Stimulated activated naive CD8-positive, alpha-beta T cell treated with anti-CD3 and anti-CD28 coated beads, Interleukin-15, Interleukin-2, amounts not matched to agents 100 ng/mL and 50 ng/mL, for 24 hours (primary cell): Measurements from ENCODE around the gene AKAP13.
"Not testable (repeated sequence)": the region's sequence is repeated elsewhere in the genome, so short reads cannot be mapped to it uniquely, and the experiment has no call there.

Experiments
- H3K27ac Mint-ChIP-seq: one replicate; pipeline ENCODE4 v1.8.0; 2021; ENCODE audit warnings: mild to moderate bottlenecking, mixed read lengths
- H3K27me3 Mint-ChIP-seq: one replicate; pipeline ENCODE4 v1.8.0; 2021; ENCODE audit warnings: mixed read lengths
- H3K36me3 Mint-ChIP-seq: one replicate; pipeline ENCODE4 v1.8.0; 2021; ENCODE audit warnings: low read depth, mixed read lengths
- H3K4me1 Mint-ChIP-seq: one replicate; pipeline ENCODE4 v1.8.0; 2021; ENCODE audit warnings: low read depth, mixed read lengths
- H3K4me3 Mint-ChIP-seq: one replicate; pipeline ENCODE4 v1.8.0; 2021; ENCODE audit warnings: mild to moderate bottlenecking, mixed read lengths
- H3K9me3 Mint-ChIP-seq: one replicate; pipeline ENCODE4 v1.8.0; 2021; ENCODE audit warnings: mixed read lengths

AKAP13 gene

DNA sequence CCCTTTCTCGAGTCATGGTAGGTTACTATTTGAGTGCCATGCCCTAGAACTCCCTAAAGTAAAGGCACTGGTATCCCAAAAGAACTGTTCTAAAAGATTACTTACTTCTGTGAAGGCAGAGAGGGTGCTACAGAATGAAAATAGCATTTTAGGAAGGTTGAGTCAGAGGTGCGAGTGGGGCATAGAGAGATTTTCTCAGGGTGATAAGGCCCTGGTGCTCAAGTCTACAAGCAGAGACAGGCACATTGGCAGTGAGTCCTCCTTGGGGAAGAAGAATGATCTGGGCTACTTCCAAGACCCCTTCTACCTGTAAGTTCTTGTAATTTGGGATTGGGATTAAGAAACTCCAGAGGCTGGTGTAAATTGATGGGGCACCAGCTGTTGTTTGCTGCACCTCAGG lies 96.7 kb downstream of the AKAP13 start:
- Mint-ChIP-seq H3K4me3 (no peak overlapping the region), H3K27me3 (no peaks in the 10 kb centered on the region), H3K36me3 (no peaks in the 10 kb centered on the region), H3K4me1 (peaks cover 90% of the 10 kb centered on the region), H3K9me3 (no peaks in the 10 kb centered on the region), H3K27ac (peak overlapping the region; percentile 45)

DNA sequence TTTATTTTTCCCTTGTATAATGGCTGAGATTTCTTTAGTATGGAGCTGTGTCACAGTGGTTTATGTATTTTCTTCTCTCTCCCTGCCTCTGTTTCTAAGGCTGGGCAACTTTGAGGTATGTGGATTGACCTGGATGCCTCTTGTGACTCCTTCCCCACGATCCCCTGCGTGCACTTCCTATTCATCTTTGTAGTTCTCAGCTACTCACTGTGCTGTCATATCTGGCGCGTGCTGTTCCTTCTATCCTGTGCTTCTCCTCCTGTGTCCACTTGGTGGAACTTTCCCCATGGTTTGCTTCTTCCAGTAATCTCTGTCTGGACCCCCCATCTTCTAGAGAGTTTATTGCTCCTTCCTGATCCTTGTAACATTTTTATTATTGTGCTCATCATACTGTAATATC lies 97.3 kb downstream of the AKAP13 start:
- H3K36me3 Mint-ChIP-seq: no peaks in the 10 kb centered on the region
- no peak overlapping the region for H3K4me3 Mint-ChIP-seq
- peak overlapping the region; percentile 45 for H3K27ac Mint-ChIP-seq
- no peaks in the 10 kb centered on the region for H3K9me3 Mint-ChIP-seq
- H3K27me3 Mint-ChIP-seq: no peaks in the 10 kb centered on the region
- peaks cover 96% of the 10 kb centered on the region for H3K4me1 Mint-ChIP-seq

DNA sequence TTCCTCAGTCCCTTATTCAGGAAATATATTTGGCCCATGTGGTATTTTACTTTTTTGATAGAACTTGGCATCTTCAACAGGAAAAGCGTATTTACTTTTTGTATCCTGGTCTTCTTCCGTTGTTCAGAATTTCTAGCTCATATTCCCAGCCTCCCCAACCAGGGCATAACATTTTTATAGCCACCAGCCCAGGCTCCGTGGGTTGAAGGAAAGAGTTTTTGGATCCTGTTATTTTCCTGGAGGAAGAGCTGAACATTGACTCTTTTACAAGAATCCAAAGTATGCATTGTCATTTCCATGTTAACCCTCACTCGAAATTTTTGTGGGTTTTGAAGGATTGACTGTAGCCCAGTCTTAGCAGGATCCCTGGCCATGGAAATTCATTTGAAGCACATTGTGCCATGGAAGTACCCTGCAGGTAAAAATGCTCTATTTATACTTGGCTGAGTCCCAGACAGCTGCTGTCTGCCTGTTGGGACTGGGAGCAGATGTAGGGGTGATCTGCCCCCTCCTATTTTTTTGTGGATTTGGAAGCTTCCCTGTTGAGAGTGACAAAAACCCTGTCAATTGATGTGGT lies 98.8 kb downstream of the AKAP13 start:
- H3K4me3 Mint-ChIP-seq: no peak overlapping the region
- H3K27ac Mint-ChIP-seq: no peak overlapping the region
- H3K27me3 Mint-ChIP-seq: no peaks in the 10 kb centered on the region
- no peaks in the 10 kb centered on the region for H3K36me3 Mint-ChIP-seq
- no peaks in the 10 kb centered on the region for H3K9me3 Mint-ChIP-seq
- H3K4me1 Mint-ChIP-seq: peaks cover 88% of the 10 kb centered on the region

DNA sequence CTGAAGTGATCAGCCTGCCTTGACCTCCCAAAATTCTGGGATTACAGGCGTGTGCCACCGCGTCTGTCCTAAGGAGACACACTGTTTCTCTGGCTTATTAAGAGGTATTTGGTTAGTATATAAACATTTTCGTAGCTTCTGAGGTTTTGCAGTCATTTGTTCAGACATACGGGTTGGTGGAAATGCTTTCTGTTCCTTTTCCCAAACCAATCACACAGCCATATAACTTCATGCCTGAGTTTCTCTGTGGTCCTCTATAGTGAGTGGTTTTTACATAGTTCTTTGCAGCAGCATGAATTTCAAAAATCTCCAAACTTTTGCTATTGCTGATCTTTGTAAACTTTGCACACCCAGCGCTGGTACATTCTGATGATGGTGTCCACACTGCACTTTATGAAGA lies 100.5 kb downstream of the AKAP13 start:
- Mint-ChIP-seq H3K9me3 (no peaks in the 10 kb centered on the region), H3K36me3 (peaks cover 2% of the 10 kb centered on the region), H3K27ac (peak overlapping the region; percentile 67), H3K4me1 (peaks cover 81% of the 10 kb centered on the region), H3K27me3 (no peaks in the 10 kb centered on the region), H3K4me3 (peak overlapping the region; percentile 44)

DNA sequence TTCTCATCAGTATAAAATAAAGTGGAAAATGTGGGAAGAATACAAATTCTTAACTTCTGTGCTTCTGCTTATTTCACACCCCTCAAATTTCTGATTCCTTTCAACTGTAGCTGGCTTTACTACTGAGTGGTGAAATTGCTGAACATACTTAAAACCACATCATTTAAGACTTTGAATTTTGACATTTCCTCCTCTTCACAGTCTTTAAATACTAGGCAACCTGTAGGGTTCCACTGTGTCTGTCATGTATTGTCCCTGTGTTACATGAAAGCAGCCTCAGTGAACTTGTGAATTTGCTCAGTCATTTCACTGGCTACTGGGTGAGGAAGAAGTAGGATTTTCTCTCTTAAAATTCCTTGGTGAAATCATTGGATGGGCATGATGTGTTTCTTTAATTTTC lies 101.1 kb downstream of the AKAP13 start:
- peak overlapping the region; percentile 66 for H3K27ac Mint-ChIP-seq
- H3K4me1 Mint-ChIP-seq: peaks cover 81% of the 10 kb centered on the region
- not testable (repeated sequence) for H3K36me3 Mint-ChIP-seq, H3K27me3 Mint-ChIP-seq, H3K9me3 Mint-ChIP-seq, H3K4me3 Mint-ChIP-seq

DNA sequence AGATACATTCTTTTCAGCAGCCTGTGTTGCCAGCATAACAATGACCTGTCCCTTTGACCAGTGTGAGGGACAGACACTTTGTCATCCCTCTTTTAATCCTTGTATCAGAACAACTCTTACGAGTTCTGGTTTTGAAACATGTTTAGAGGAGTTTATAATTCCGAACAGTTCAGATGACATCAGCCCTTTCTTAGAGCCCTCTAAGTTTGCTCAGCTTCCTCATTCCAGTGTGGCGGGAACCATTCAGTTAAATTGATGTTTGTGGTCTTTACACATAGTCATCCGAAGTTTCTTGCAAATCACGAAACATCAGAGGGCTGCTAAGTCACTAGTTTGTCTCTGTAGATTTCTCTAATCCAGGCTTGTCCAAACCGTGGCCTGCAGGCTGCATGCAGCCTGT lies 102.5 kb downstream of the AKAP13 start:
- no peaks in the 10 kb centered on the region for H3K9me3 Mint-ChIP-seq
- H3K27me3 Mint-ChIP-seq: no peaks in the 10 kb centered on the region
- H3K27ac Mint-ChIP-seq: peak overlapping the region; percentile 66
- H3K4me1 Mint-ChIP-seq: peaks cover 75% of the 10 kb centered on the region
- no peak overlapping the region for H3K4me3 Mint-ChIP-seq
- peaks cover 9% of the 10 kb centered on the region for H3K36me3 Mint-ChIP-seq

DNA sequence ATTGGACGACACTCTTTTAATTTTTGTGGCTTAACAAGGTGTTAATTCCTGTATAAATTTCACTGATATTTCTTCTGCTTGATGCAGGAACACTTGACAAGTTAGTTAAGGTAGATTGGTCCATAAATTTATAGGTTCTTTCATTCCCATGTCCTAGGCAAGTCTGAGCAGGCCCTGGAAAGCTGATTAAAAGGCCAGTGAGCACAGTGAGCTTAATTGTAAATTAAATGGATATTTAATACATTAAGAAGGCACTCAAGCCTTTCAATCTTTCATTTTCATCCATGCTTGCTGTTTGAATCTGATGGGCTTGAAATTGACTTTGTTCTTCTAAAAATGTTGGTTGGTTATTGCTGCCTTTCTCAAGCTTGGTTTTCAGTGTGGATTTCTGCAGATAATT lies 103.6 kb downstream of the AKAP13 start:
- H3K9me3 Mint-ChIP-seq, H3K27me3 Mint-ChIP-seq, H3K4me3 Mint-ChIP-seq: not testable (repeated sequence)
- Mint-ChIP-seq H3K27ac (peak overlapping the region; percentile 47), H3K4me1 (peaks cover 77% of the 10 kb centered on the region), H3K36me3 (peaks cover 14% of the 10 kb centered on the region)

DNA sequence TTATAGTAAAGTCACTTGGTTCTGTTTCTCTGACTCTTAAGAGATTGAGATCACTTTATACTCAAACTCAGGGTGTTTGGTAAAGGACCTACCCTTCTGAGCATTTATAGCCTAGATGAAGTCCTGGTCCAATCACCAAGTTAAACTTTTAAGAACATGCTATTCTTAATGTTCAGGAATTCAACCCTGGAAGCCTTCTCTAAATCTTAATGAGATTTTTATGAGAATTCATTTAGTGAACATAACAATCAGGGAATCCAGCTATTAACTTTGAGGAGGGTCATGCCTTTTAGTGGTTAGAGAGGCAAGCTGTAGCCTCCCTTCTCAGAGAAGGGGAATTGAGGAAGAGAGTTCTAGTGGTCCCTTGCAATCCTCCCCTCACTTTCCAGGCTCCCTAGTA lies 104.5 kb downstream of the AKAP13 start:
- not testable (repeated sequence) for H3K4me3 Mint-ChIP-seq, H3K27me3 Mint-ChIP-seq, H3K27ac Mint-ChIP-seq, H3K9me3 Mint-ChIP-seq
- H3K4me1 Mint-ChIP-seq: peaks cover 77% of the 10 kb centered on the region
- peaks cover 14% of the 10 kb centered on the region for H3K36me3 Mint-ChIP-seq

DNA sequence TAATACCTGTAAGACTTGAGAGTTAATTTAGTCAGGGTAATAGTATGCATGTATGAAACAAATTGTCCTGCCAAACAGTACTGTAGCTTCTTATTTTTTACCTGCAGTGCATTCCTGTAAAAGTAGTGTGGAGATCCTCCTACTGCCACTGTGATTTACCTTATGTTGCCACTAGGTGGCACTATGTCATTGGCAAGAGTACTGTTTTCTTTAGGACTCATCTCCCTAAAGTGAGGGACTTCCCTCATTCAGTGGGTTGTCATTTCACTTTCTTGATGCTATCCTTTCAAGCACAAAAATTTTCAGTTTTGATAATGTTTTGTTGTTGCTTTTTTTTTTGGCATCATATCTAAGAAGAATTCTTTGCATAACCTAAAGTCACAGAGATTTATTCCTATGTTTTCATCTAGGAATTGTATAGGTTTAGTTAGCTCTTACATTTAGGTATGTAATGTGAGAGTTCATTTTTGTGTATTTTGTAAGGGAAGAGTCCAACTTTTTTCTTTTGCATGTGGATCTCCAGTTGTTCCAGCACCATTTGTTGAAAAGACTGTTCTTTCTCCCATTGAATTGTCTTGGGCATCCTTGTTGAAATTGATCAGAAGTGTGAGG lies 105.7 kb downstream of the AKAP13 start:
- H3K4me1 Mint-ChIP-seq: peaks cover 78% of the 10 kb centered on the region
- no peaks in the 10 kb centered on the region for H3K9me3 Mint-ChIP-seq
- H3K36me3 Mint-ChIP-seq: peaks cover 19% of the 10 kb centered on the region
- peak overlapping the region; percentile 49 for H3K27ac Mint-ChIP-seq
- no peaks in the 10 kb centered on the region for H3K27me3 Mint-ChIP-seq
- H3K4me3 Mint-ChIP-seq: no peak overlapping the region

DNA sequence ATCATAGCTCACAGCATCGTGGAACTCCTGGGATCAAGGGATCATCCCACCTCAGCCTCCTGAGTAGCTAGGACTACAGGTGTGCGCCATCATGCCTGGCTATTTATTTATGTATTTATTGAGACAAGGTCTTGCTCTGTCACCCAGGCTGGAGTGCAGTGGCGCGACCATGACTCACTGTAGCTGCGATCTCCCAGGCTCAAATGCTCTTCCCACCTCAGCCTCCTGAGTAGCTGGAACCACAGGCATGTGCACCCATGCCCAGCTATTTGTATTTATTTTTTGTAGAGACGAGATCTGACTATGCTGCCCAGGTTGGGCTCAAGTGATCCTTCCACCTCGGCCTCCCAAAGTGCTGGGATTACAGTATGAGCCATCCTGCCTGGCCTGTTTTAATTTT lies 107.4 kb downstream of the AKAP13 start:
- H3K27ac Mint-ChIP-seq, H3K9me3 Mint-ChIP-seq, H3K4me3 Mint-ChIP-seq, H3K27me3 Mint-ChIP-seq: not testable (repeated sequence)
- Mint-ChIP-seq H3K36me3 (peaks cover 19% of the 10 kb centered on the region), H3K4me1 (peaks cover 66% of the 10 kb centered on the region)

DNA sequence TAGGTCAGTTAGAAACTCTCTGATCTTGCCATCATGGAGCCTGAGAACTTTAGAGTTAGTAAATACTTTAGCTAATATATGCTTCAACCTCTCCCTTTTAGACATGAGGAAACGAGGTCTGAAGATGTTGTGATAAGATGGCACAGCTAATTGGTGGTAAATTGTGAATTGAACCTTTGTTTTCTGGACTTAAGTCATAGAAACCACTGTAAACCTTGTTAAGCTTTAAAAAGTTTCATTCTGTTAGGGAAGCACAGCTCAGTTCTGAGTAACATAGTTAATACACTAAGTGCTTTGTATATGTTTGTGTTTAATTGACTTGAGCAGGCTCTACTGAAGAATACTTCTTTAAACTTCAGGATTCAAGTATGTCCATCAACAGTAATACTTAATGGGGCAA lies 108.6 kb downstream of the AKAP13 start:
- no peak overlapping the region for H3K27ac Mint-ChIP-seq
- H3K27me3 Mint-ChIP-seq: no peaks in the 10 kb centered on the region
- peaks cover 72% of the 10 kb centered on the region for H3K4me1 Mint-ChIP-seq
- no peak overlapping the region for H3K4me3 Mint-ChIP-seq
- peaks cover 19% of the 10 kb centered on the region for H3K36me3 Mint-ChIP-seq
- H3K9me3 Mint-ChIP-seq: no peaks in the 10 kb centered on the region

DNA sequence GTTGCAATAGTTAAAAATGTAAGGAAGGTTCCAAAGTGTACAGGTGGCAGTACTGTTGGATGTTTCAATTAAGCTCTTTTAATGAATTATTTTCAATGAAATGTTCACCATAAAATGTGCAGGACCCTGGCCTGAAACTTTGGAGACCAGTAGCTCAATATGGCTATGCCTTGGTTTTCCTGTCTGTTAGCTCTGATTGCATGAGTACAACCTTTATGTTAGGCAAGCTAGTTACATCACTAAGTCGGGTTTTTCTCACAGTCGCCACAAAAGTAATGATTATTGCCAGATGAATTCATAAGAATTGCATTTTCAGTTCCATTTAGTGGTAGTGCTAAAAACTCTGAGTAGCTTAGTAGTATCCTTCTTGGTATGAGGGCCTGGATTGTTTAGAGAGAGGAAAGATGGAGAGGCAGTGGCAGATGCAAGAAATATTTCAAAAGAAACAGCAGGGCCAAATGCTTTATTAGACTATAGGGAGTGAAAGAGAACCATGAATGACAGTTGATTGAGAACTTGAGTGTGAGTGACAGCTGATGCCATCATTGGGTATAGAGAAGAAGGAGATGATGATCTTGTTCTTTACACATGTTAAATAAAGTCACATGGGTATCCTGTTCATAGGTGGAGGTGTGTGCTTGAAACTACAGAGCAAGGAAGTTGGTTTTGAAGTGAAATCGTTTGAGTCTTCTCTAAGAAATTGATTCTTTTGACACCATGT lies 109.5 kb downstream of the AKAP13 start:
- Mint-ChIP-seq H3K9me3 (no peaks in the 10 kb centered on the region), H3K27ac (peak overlapping the region; percentile 24), H3K36me3 (peaks cover 23% of the 10 kb centered on the region), H3K27me3 (no peaks in the 10 kb centered on the region), H3K4me1 (peaks cover 74% of the 10 kb centered on the region), H3K4me3 (peak overlapping the region; percentile 12)

DNA sequence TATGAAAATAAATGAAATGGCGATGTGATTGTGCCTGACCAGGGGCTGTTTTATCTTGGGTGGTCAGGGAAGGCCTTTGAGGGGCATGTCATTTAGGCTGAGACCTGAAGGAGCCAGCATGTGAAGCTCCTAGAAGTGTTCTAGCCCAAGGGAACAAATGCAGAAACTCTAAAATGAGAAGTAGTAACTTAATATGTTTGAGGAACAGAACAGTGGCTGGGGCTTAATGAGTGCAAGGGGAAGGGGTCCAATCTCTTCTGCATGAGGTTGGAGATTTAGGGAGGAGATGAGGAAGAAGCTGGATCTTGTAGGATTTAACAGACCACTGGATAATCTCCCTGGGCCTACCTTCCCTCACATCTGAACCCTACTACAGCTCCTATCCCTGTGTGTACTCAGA lies 110.5 kb downstream of the AKAP13 start:
- Mint-ChIP-seq H3K27me3 (no peaks in the 10 kb centered on the region), H3K36me3 (peaks cover 22% of the 10 kb centered on the region), H3K9me3 (no peaks in the 10 kb centered on the region), H3K4me1 (peaks cover 76% of the 10 kb centered on the region), H3K4me3 (no peak overlapping the region), H3K27ac (no peak overlapping the region)

DNA sequence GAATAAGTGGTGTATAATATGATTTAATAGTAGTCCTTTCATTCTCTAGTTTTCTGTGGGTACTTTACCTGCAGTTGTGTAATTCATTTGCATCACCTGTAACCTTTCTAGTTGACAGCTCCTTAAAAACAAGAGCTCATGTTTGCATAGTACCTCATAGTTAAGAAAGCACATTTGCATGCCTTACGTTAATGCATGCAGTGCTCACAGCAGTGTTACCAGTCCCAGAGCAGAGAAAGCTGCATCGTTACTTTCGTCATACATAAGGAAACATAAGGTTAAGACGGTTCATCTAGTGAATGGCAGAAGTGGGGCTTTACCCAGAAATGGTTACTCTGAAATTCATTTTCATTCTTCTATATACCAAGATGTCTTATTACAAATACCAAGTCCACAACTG lies 111.3 kb downstream of the AKAP13 start:
- peaks cover 17% of the 10 kb centered on the region for H3K36me3 Mint-ChIP-seq
- H3K4me1 Mint-ChIP-seq: peaks cover 78% of the 10 kb centered on the region
- H3K4me3 Mint-ChIP-seq: no peak overlapping the region
- H3K9me3 Mint-ChIP-seq: no peaks in the 10 kb centered on the region
- H3K27me3 Mint-ChIP-seq: no peaks in the 10 kb centered on the region
- no peak overlapping the region for H3K27ac Mint-ChIP-seq

DNA sequence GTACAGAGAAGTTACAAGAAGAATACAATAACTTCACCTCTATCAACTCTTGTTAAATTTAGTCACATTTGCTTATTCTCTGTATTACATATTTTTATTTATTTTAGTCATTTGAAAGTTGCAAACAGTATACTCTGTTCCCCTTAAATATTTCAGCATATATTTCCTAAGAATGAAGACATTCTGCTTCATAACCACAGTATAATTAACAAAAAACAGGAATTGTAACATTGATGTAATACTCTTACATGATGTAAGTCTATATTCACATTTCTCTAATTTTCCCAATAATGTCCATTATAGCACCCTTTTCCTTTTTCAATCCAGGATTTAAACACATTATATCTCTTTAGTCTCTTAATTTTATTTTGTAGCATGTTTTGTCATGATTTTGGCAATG lies 112.0 kb downstream of the AKAP13 start:
- Mint-ChIP-seq H3K4me3 (no peak overlapping the region), H3K9me3 (no peaks in the 10 kb centered on the region), H3K36me3 (peaks cover 17% of the 10 kb centered on the region), H3K27ac (no peak overlapping the region), H3K27me3 (no peaks in the 10 kb centered on the region), H3K4me1 (peaks cover 81% of the 10 kb centered on the region)

DNA sequence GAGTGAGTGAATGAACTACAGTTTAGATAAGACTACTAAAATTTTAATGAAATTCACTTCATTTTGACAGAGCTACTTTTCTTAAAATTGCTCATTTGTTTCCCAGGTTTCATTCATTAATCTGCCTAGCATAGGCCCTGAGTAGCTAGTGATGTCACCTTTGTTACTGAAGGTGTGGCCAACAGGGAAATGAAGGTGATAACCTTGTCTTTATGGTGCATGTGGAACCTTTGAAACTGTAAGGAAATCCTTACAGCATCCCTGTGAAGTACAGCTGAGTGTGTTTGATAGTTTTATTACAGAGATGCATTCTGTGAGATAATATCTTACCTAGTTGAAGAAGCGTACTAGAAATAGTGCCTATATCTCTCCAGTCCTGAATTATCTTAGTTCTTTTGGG lies 112.9 kb downstream of the AKAP13 start:
- Mint-ChIP-seq H3K27me3 (no peaks in the 10 kb centered on the region), H3K36me3 (peaks cover 11% of the 10 kb centered on the region), H3K9me3 (no peaks in the 10 kb centered on the region), H3K4me1 (peaks cover 83% of the 10 kb centered on the region), H3K4me3 (no peak overlapping the region), H3K27ac (no peak overlapping the region)
